ENCODE results near the gene VAPB.

DNA sequence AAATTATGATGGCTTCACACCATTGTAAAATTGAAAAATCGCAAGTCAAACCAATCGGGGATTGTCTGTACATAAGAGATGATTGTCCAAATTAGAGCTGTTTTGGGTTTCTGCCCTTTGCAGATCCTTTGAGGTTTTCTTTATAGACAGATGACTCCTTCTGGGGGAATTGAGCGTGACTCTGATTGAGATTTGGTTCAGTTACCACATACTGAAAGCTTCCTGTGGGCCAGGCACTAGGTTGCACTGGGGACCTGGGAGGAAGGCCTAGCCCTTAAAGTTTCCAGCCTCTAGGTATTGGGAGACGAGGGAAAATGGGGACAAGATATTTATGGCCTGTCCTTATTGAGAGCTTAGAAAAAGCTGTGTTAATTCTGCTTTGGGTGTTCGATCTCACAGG lies 9.2 kb downstream of the VAPB start:
- TF ChIP-seq GATA1 (IDR thresholded peaks at IDR 0.05; ENCODE audit: low read depth, low read length) (no peak), POLR2A (IDR thresholded peaks at IDR 0.05; ENCODE audit: low read length) (no peak)

Measured in erythroblast (primary cell).